Caco-2 (cell line): ENCODE results near the gene DDX46. TPM values are rescaled to one million over a fixed set of nuclear protein-coding genes. Genes with fewer than 3 reads are reported as not detected.

Source experiments
- BruUV-seq: library from RNA; stranded (reverse); fragments of 400-500 nt; replicated peaks from 2 replicates; lab custom pipeline; 2021; lab: Mats Ljungman, UMichigan
- CTCF ChIA-PET: fragments of 300-600 bp; sonication (Branson Sonifier 250); formaldehyde crosslinking; loops from one replicate; lab custom pipeline; 2022; ENCODE audit warnings: antibody characterized with exemption; lab: Charles Lee
- POLR2A ChIA-PET: fragments of 300-600 bp; sonication (Branson Sonifier 250); formaldehyde crosslinking; loops from one replicate; lab custom pipeline; 2022; ENCODE audit warnings: antibody characterized with exemption; lab: Charles Lee
- DNase-seq, 2 experiments: peaks; one replicate each; pipeline versions ENCODE4 v3.0.0 to v3.0.0-alpha.2; 2020 to 2022
- H3K27me3 ChIP-seq: replicated peaks from 2 replicates; pipeline ENCODE4 v1.6.0; 2011; ENCODE audit warnings: low read length; ENCODE audit not compliant: control insufficient read depth, insufficient read depth
- H3K36me3 ChIP-seq: 2 replicates; pipeline ENCODE4 v1.5.1; 2011; ENCODE audit warnings: low read length; ENCODE audit not compliant: control insufficient read depth, insufficient read depth
- H3K4me1 ChIP-seq: fragments of 250-450 bp; sonication (Bioruptor Pico); 2 replicates; pipeline ENCODE4 v1.5.1; 2020; ENCODE audit warnings: mild to moderate bottlenecking
- H3K4me3 ChIP-seq: 2 replicates; pipeline ENCODE4 v1.5.1; 2011; ENCODE audit warnings: low read depth, mild to moderate bottlenecking, control low read depth, low read length
- H3K9me3 ChIP-seq: fragments of 250-450 bp; sonication (Bioruptor Pico); 2 replicates; pipeline ENCODE4 v1.5.1; 2020; ENCODE audit warnings: mild to moderate bottlenecking, moderate library complexity
- H3K27ac Mint-ChIP-seq: one replicate; pipeline ENCODE4 v1.8.0; 2022; ENCODE audit warnings: mixed read lengths; ENCODE audit not compliant: unreplicated experiment
- H3K27me3 Mint-ChIP-seq: one replicate; pipeline ENCODE4 v1.8.0; 2022; ENCODE audit warnings: mixed read lengths; ENCODE audit not compliant: insufficient read depth, unreplicated experiment
- H3K36me3 Mint-ChIP-seq: one replicate; pipeline ENCODE4 v1.8.0; 2022; ENCODE audit warnings: mild to moderate bottlenecking, mixed read lengths; ENCODE audit not compliant: insufficient read depth, unreplicated experiment
- H3K4me1 Mint-ChIP-seq: one replicate; pipeline ENCODE4 v1.8.0; 2022; ENCODE audit warnings: low read depth, mixed read lengths; ENCODE audit not compliant: unreplicated experiment
- H3K4me3 Mint-ChIP-seq: one replicate; pipeline ENCODE4 v1.8.0; 2022; ENCODE audit warnings: mild to moderate bottlenecking, moderate library complexity, mixed read lengths; ENCODE audit not compliant: unreplicated experiment
- H3K9me3 Mint-ChIP-seq: one replicate; pipeline ENCODE4 v1.8.0; 2022; ENCODE audit warnings: mixed read lengths; ENCODE audit not compliant: unreplicated experiment
- CTCF ChIP-seq, 2 experiments: fragments of 200-600 bp in 1 of 2; IDR thresholded peaks; 1 replicate in 1 of 2; 2 replicates in 1 of 2; pipeline versions ENCODE4 v1.5.1 to v1.8.0; 2011 to 2022; ENCODE audit warnings: antibody characterized with exemption in 1 of 2, control low read depth in 1 of 2, inconsistent platforms in 1 of 2, low read depth in 1 of 2, low read length in 1 of 2, mild to moderate bottlenecking in 1 of 2, moderate library complexity in 1 of 2; ENCODE audit not compliant: insufficient read depth in 1 of 2, severe bottlenecking in 1 of 2, unreplicated experiment in 1 of 2
- intact Hi-C: fragments of 100-400 bp; cut with micrococcal nuclease; formaldehyde crosslinking; loops from one replicate; pipeline ENCODE4 v1.10.0; 2022; ENCODE audit not compliant: unreplicated experiment
- total RNA-seq: library from RNA; stranded (reverse); gene quantifications from 2 replicates; pipeline ENCODE4 v1.2.3, GENCODE V29; 2022

Gene DDX46
- total RNA-seq, 1 experiment from 2014 or later = 96.1 TPM

- H3K9me3 ChIP-seq = no peaks in the 10 kb centered on the region
- Mint-ChIP-seq H3K36me3 (peaks cover 47% of the 10 kb centered on the region), H3K4me1 (no peaks in the 10 kb centered on the region), H3K4me3 (no peak overlapping the region), H3K9me3 (no peaks in the 10 kb centered on the region), H3K27me3 (no peaks in the 10 kb centered on the region), H3K27ac (no peak overlapping the region)
- no peak overlapping the region for H3K4me3 ChIP-seq
- TF ChIP-seq CTCF (IDR thresholded peaks at IDR 0.05; ENCODE audit: insufficient read depth in 1 of 2, low read depth in 1 of 2, low read length in 1 of 2, severe bottlenecking in 1 of 2, unreplicated experiment in 1 of 2) = no peak
- ChIA-PET CTCF (interaction anchor here (0.5 kb wide), 1 partner anchor 48 kb away, joined by 3 read pairs; no protein-coding TSS in a partner anchor), POLR2A (no interaction called here)
- H3K36me3 ChIP-seq = no peaks in the 10 kb centered on the region; the same call in 1 of the 2 replicates
- DNase-seq = no peak
- intact Hi-C loops = no loop called here
- BruUV-seq = no TSS peak
- no peaks in the 10 kb centered on the region for H3K4me1 ChIP-seq
- no peaks in the 10 kb centered on the region for H3K27me3 ChIP-seq
Measured at GRCh38 chr5:134724872-134725271, 33.7 kb upstream of the DDX46 start.

- H3K27ac Mint-ChIP-seq = no peak overlapping the region
Measured at GRCh38 chr5:134732819-134733218, 25.8 kb upstream of the DDX46 start.

GRCh38 chr5:134735243-134735642 is 23.3 kb upstream of the DDX46 start:
- H3K27ac Mint-ChIP-seq = no peak overlapping the region
- peaks cover 17% of the 10 kb centered on the region for H3K36me3 Mint-ChIP-seq
- H3K27me3 ChIP-seq = no peaks in the 10 kb centered on the region
- H3K4me1 ChIP-seq = no peaks in the 10 kb centered on the region
- no peaks in the 10 kb centered on the region for H3K9me3 Mint-ChIP-seq
- H3K4me1 Mint-ChIP-seq = no peaks in the 10 kb centered on the region
- H3K9me3 ChIP-seq = no peaks in the 10 kb centered on the region
- ChIA-PET CTCF (no interaction called here), POLR2A (no interaction called here)
- H3K4me3 ChIP-seq = no peak overlapping the region
- no peaks in the 10 kb centered on the region for H3K36me3 ChIP-seq
- H3K4me3 Mint-ChIP-seq = no peak overlapping the region
- intact Hi-C loops = loop anchor here (10.0 kb wide), 1 partner anchor 560 kb away; the partner anchor contains the start of gene SKP1
- no TSS peak for BruUV-seq
- no peak for TF ChIP-seq CTCF (IDR thresholded peaks at IDR 0.05; ENCODE audit: insufficient read depth in 1 of 2, low read depth in 1 of 2, low read length in 1 of 2, severe bottlenecking in 1 of 2, unreplicated experiment in 1 of 2)
- H3K27me3 Mint-ChIP-seq = no peaks in the 10 kb centered on the region
- no peak for DNase-seq

More at GRCh38 chr5:134732819-134733218, 25.8 kb upstream of the DDX46 start:
- Histone ChIP-seq H3K36me3 (no peaks in the 10 kb centered on the region), H3K27me3 (no peaks in the 10 kb centered on the region), H3K4me1 (no peaks in the 10 kb centered on the region), H3K4me3 (no peak overlapping the region), H3K9me3 (no peaks in the 10 kb centered on the region)
- ChIA-PET CTCF (no interaction called here), POLR2A (no interaction called here)
- no peaks in the 10 kb centered on the region for H3K4me1 Mint-ChIP-seq
- no TSS peak for BruUV-seq
- no peak for TF ChIP-seq CTCF (IDR thresholded peaks at IDR 0.05; ENCODE audit: insufficient read depth in 1 of 2, low read depth in 1 of 2, low read length in 1 of 2, severe bottlenecking in 1 of 2, unreplicated experiment in 1 of 2)
- H3K27me3 Mint-ChIP-seq = no peaks in the 10 kb centered on the region
- intact Hi-C loops = loop anchor here (10.0 kb wide), 1 partner anchor 558 kb away; the partner anchor contains the start of gene SKP1
- H3K4me3 Mint-ChIP-seq = no peak overlapping the region
- H3K36me3 Mint-ChIP-seq = peaks cover under 1% of the 10 kb centered on the region
- no peaks in the 10 kb centered on the region for H3K9me3 Mint-ChIP-seq
- no peak for DNase-seq
